Breast epithelium (tissue), 3 donors: ENCODE data around the gene GALNTL6.

Source experiments
- CTCF ChIP-seq, 3 donors: fragments of 450-650 bp; IDR thresholded peaks; one replicate each; pipeline ENCODE4 v1.5.1; 2016 to 2017; ENCODE audit warnings: antibody characterized with exemption in 3 of 3, mild to moderate bottlenecking in 3 of 3, moderate library complexity in 3 of 3
- POLR2A ChIP-seq: fragments of 450-650 bp; IDR thresholded peaks from one replicate; pipeline ENCODE4 v1.6.1; 2016; ENCODE audit warnings: antibody characterized with exemption, mild to moderate bottlenecking, moderate library complexity
- POLR2AphosphoS5 ChIP-seq, 3 donors: sonication (generic); formaldehyde crosslinking; IDR thresholded peaks; one replicate each; pipeline ENCODE4 v1.6.1; 2017; ENCODE audit warnings: antibody characterized with exemption in 3 of 3

- TF ChIP-seq CTCF (IDR thresholded peaks at IDR 0.05): no peak
- TF ChIP-seq POLR2A: no peak
- no peak for TF ChIP-seq POLR2AphosphoS5 (IDR thresholded peaks at IDR 0.05)
These were observed 1263.9 kb downstream of the GALNTL6 start for GRCh38 chr4:173076903-173077634.
